Subcutaneous preadipocyte (primary cell): ENCODE data around the gene TRPM8. TPM values are rescaled to one million over a fixed set of nuclear protein-coding genes. Genes with fewer than 3 reads are reported as not detected.

Source experiments
- total RNA-seq: library from RNA; depleted of rRNA; stranded (reverse); fragments of >200 nt; gene quantifications from 2 replicates; pipeline ENCODE4 v1.2.3, GENCODE V29; 2012

Gene TRPM8
- total RNA-seq = 0.20 and 0.73 TPM in 2 replicates

DNA sequence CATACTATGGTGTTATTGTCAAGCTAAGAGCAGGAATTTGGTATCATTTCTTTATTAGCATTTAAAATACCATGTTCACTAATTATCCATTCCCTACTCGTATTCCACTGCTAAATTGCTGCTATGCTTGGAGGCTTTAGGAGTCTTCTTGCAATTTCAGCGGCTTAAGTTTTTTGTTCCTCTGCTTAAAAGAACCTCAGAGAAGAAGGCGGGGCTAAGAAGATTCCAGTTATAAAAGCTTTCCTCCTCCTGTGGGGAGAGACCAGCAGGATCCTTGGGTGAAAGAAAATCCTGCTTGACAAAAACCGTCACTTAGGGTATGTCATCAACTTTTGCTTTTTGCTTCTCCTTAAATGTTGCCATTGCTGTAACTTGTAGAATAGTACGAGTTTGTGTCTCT is at the start of gene TRPM8:
Gene TRPM8, plus strand, starts transcription at position 258 of the 400 bp plus-strand sequence. CDS start 9,165 bp downstream, outside the sequence.

DNA sequence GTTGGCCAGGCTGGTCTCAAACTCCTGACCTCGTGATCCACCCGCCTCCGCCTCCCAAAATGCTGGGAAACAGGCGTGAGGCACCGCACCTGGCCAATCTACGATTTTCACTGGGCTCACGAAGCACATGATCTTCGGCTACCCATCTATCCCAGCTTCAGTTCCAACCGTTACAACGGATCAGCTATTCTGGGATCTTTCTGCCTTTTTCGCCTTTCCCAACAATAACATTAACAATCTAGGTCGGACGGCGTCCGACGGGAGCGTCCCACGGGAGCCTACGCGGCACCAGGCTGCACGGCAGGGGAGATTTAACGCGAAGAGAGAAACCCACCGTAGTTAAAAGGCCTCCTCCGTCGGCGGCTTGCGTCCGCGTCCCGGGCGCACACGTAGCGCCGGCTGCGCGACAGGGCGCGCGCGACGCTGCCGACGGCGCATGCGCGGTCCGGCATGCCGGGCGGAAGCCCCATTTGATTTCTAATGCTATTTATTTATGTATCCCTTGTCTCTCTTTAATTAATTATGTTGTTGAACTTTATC is 49.1 kb upstream of the TRPM8 start, which contains the start of gene MSL3B:
Gene MSL3B, minus strand, starts transcription at position 394 of the 540 bp plus-strand sequence.

DNA sequence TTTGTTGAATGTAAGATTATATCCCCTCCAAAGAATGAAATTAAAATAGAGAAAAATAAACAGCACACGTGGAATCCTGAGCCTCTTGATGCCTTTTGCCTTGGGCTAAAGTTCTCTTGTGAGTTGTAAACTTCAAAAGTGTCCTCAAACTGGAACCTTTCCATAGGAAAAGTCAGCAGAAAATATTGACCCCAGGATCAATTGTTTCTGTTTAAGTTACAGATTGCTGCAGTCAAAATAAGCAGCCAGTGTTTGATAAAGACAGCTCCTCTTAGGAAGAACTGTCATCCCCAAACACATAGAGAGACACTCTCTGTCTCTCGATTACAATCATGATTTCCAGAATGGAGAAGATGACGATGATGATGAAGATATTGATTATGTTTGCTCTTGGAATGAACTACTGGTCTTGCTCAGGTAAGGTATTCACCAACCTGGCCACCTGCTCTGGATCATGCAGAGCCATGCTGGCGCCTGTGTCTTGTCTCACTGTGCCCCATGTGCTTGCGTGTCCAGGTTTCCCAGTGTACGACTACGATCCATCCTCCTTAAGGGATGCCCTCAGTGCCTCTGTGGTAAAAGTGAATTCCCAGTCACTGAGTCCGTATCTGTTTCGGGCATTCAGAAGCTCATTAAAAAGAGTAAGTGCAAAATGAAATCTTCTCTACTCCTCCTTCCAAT is 133.4 kb downstream of the TRPM8 start, which contains the start of gene SPP2:
Gene SPP2, plus strand, starts transcription at position 248 of the 681 bp plus-strand sequence. Its CDS starts 85 bp downstream, at position 333.

Other genes with a start within 250 kb of the TRPM8 start
- not detected in 2 replicates for gene UGT1A9, start 245.5 kb upstream of the TRPM8 start, total RNA-seq
- gene UGT1A7, start 235.5 kb upstream of the TRPM8 start, total RNA-seq = not detected in 2 replicates
- gene UGT1A6, start 224.5 kb upstream of the TRPM8 start, total RNA-seq = not detected in 2 replicates
- not detected in 2 replicates for gene UGT1A5, start 204.5 kb upstream of the TRPM8 start, total RNA-seq
- not detected in 2 replicates for gene UGT1A4, start 198.6 kb upstream of the TRPM8 start, total RNA-seq
- not detected in 2 replicates for gene UGT1A3, start 188.3 kb upstream of the TRPM8 start, total RNA-seq
- not detected in 2 replicates for gene UGT1A1, start 157.1 kb upstream of the TRPM8 start, total RNA-seq
- not detected in 2 replicates for gene MROH2A, start 139.0 kb upstream of the TRPM8 start, total RNA-seq
- gene HJURP, start 62.8 kb upstream of the TRPM8 start, total RNA-seq = 15.1 and 34.6 TPM in 2 replicates
- gene SPP2, start 133.3 kb downstream of the TRPM8 start, total RNA-seq = not detected in 2 replicates